ENCODE measurements around the gene ARHGEF10L.

DNA sequence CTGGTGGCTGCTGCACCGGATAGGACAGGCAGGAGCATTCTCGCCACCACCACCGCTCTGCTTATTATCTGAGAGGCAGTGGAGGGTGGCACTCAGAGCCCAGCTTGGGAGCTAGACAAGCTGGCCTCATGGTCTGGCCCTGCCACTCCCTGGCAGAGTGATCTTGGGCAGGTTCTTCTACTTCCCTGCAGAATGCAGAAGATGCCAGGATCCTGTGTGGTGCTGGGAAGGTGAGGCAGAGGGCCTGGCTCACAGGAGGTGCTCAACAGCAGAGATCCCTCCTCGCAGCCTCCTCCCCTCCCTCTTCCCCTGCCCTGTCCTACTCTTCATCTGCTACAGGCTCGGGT is 60.4 kb downstream of the ARHGEF10L start:
- TF ChIP-seq GATA2 (IDR thresholded peaks at IDR 0.05; ENCODE audit: low read depth, low read length), result no peak
- TF ChIP-seq GATA3 (IDR thresholded peaks at IDR 0.05; ENCODE audit: low read depth, low read length), result no peak

All from SH-SY5Y (cell line).